ENCODE results near the gene SLC25A26.
A peak's percentile ranks its signal among the peaks of the same experiment; 100 is the strongest.
"Not testable (repeated sequence)": the region's sequence is repeated elsewhere in the genome, so short reads cannot be mapped to it uniquely, and the experiment has no call there.

SLC25A26 gene

GRCh38 chr3:66298591-66298990 is 77.8 kb downstream of the SLC25A26 start:
- Histone ChIP-seq H3K27ac (no peak overlapping the region), H3K36me3 (replicated peaks) (no peaks in the 10 kb centered on the region), H3K4me3 (ENCODE audit: low read depth, low read length) (no peak overlapping the region), H3K27me3 (replicated peaks) (no peaks in the 10 kb centered on the region)
- DNase-seq = no peak
- in situ Hi-C loops (cut with HindIII; ENCODE audit: low pct_ligation_motif_present, low sequenced_read_pairs) = no loop called here
- TF ChIP-seq CTCF (IDR thresholded peaks at IDR 0.05; ENCODE audit: low read depth, low read length, missing control alignments) = no peak

GRCh38 chr3:66299085-66299484 is 78.3 kb downstream of the SLC25A26 start:
- H3K27me3 ChIP-seq (replicated peaks); DNase-seq; H3K4me3 ChIP-seq (ENCODE audit: low read depth, low read length); H3K27ac ChIP-seq; in situ Hi-C loops (cut with HindIII; ENCODE audit: low pct_ligation_motif_present, low sequenced_read_pairs); H3K36me3 ChIP-seq (replicated peaks): not testable (repeated sequence)

GRCh38 chr3:66299891-66300290 is 79.1 kb downstream of the SLC25A26 start:
- H3K4me3 ChIP-seq (ENCODE audit: low read depth, low read length) = no peak overlapping the region
- no peaks in the 10 kb centered on the region for H3K36me3 ChIP-seq (replicated peaks)
- H3K27me3 ChIP-seq (replicated peaks) = no peaks in the 10 kb centered on the region
- in situ Hi-C loops (cut with HindIII; ENCODE audit: low pct_ligation_motif_present, low sequenced_read_pairs) = no loop called here
- TF ChIP-seq CTCF (IDR thresholded peaks at IDR 0.05; ENCODE audit: low read depth, low read length, missing control alignments) = no peak
- DNase-seq = no peak
- H3K27ac ChIP-seq = no peak overlapping the region

- DNase-seq = peak; percentile 4
- TF ChIP-seq CTCF (IDR thresholded peaks at IDR 0.05; ENCODE audit: low read depth, low read length, missing control alignments) = no peak
- Histone ChIP-seq H3K36me3 (replicated peaks) (no peaks in the 10 kb centered on the region), H3K27me3 (replicated peaks) (no peaks in the 10 kb centered on the region), H3K27ac (no peak overlapping the region), H3K4me3 (ENCODE audit: low read depth, low read length) (no peak overlapping the region)
- in situ Hi-C loops (cut with HindIII; ENCODE audit: low pct_ligation_motif_present, low sequenced_read_pairs) = no loop called here
Observed at GRCh38 chr3:66302288-66302687, 81.5 kb downstream of the SLC25A26 start.

GRCh38 chr3:66303491-66303901 is 82.7 kb downstream of the SLC25A26 start:
- H3K27me3 ChIP-seq (replicated peaks) = no peaks in the 10 kb centered on the region
- no peak for DNase-seq
- TF ChIP-seq CTCF (IDR thresholded peaks at IDR 0.05; ENCODE audit: low read depth, low read length, missing control alignments) = no peak
- in situ Hi-C loops (cut with HindIII; ENCODE audit: low pct_ligation_motif_present, low sequenced_read_pairs) = no loop called here
- no peak overlapping the region for H3K27ac ChIP-seq
- no peak overlapping the region for H3K4me3 ChIP-seq (ENCODE audit: low read depth, low read length)
- no peaks in the 10 kb centered on the region for H3K36me3 ChIP-seq (replicated peaks)

GRCh38 chr3:66304293-66304692 is 83.5 kb downstream of the SLC25A26 start:
- H3K36me3 ChIP-seq (replicated peaks) = no peaks in the 10 kb centered on the region
- no peaks in the 10 kb centered on the region for H3K27me3 ChIP-seq (replicated peaks)
- in situ Hi-C loops (cut with HindIII; ENCODE audit: low pct_ligation_motif_present, low sequenced_read_pairs) = no loop called here
- DNase-seq = no peak
- H3K27ac ChIP-seq = no peak overlapping the region
- TF ChIP-seq CTCF (IDR thresholded peaks at IDR 0.05; ENCODE audit: low read depth, low read length, missing control alignments) = no peak
- no peak overlapping the region for H3K4me3 ChIP-seq (ENCODE audit: low read depth, low read length)

GRCh38 chr3:66306086-66306485 is 85.3 kb downstream of the SLC25A26 start:
- DNase-seq; H3K36me3 ChIP-seq (replicated peaks); H3K4me3 ChIP-seq (ENCODE audit: low read depth, low read length); H3K27ac ChIP-seq; H3K27me3 ChIP-seq (replicated peaks); in situ Hi-C loops (cut with HindIII; ENCODE audit: low pct_ligation_motif_present, low sequenced_read_pairs): not testable (repeated sequence)

- in situ Hi-C loops (cut with HindIII; ENCODE audit: low pct_ligation_motif_present, low sequenced_read_pairs); DNase-seq: not testable (repeated sequence)
Observed at GRCh38 chr3:66306991-66307390, 86.2 kb downstream of the SLC25A26 start.

More at GRCh38 chr3:66306991-66307390, 86.2 kb downstream of the SLC25A26 start:
- H3K4me3 ChIP-seq (ENCODE audit: low read depth, low read length); H3K36me3 ChIP-seq (replicated peaks); H3K27ac ChIP-seq; H3K27me3 ChIP-seq (replicated peaks): not testable (repeated sequence)
